ENCODE measurements around the gene ZNF785.
A peak's percentile ranks its signal among the peaks of the same experiment; 100 is the strongest.

Gene ZNF785

DNA sequence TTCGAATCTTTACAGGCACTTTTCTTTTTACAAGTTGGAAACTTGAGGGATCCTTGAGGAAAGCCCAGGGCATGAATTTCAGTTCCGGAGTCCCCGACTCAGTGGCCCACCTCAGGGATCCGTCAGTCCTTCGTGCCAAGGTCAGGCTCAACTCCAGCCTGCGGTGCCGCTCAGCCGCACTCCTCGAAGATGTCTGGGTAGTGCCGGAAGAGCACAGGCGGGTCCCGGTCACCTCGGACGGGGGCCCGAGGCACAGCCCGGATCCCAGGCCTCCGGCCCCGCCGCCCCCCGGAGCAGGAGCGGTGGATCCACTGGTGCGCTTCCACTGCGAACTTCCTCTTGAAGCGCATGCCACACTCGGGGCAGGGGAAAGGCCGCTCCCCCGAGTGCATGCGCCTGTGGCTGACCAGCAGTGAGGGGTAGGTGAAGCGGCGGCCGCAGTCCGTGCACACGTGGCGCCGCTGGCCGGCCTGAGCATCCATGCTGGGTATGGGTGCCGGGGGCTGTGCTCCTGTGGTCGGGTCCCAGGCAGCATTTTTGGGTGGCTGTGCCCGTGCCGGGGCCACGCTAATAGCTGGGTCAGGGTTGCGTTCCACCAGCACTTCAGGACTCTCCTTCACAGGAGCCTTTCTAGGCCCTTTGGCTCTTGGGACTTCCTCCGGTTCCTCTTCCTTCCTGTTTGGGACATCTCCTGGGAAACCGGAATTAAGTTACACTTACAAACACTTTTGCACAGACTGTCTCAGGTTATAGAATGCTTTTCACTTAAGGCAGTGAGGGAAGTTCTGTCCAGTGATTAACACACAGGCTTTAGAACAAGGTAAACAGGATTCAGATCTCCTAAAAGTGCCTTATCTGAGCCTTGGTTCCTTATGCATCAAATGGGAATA, 15.5 kb downstream of the ZNF785 start:
- DNase-seq (ENCODE audit: insufficient read length) = no peak
- TF ChIP-seq POLR2AphosphoS5 (IDR thresholded peaks at IDR 0.05; ENCODE audit: low read depth, low read length) (no peak), POLR2A (IDR thresholded peaks at IDR 0.05; ENCODE audit: low read depth, low read length) (no peak), TAF1 (IDR thresholded peaks at IDR 0.05; ENCODE audit: borderline replicate concordance, low read depth, low read length) (no peak)
- FAIRE-seq = no peak

DNA sequence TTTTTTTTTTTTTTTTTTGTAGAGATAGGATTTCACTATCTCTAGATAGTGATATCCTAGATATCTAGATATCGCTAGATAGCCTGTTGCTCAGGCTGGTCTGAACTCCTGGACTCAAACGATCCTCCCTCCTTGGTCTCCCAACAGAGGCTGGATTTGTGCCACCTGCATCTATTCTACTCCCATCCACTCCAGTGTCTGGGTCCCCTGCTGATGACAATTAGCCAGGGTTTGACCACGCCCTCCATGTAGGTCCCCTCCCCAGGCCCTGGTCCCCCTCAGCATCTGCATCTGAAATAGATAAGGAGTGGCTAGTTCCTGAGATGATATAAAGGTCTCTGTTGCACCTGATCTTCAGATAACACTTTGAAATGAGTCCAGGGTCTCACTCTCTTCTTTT, 16.2 kb downstream of the ZNF785 start:
- FAIRE-seq = no peak
- DNase-seq (ENCODE audit: insufficient read length) = no peak
- TF ChIP-seq POLR2AphosphoS5 (IDR thresholded peaks at IDR 0.05; ENCODE audit: low read depth, low read length) = no peak
- no peak for TF ChIP-seq TAF1 (IDR thresholded peaks at IDR 0.05; ENCODE audit: borderline replicate concordance, low read depth, low read length)
- no peak for TF ChIP-seq POLR2A (IDR thresholded peaks at IDR 0.05; ENCODE audit: low read depth, low read length)

DNA sequence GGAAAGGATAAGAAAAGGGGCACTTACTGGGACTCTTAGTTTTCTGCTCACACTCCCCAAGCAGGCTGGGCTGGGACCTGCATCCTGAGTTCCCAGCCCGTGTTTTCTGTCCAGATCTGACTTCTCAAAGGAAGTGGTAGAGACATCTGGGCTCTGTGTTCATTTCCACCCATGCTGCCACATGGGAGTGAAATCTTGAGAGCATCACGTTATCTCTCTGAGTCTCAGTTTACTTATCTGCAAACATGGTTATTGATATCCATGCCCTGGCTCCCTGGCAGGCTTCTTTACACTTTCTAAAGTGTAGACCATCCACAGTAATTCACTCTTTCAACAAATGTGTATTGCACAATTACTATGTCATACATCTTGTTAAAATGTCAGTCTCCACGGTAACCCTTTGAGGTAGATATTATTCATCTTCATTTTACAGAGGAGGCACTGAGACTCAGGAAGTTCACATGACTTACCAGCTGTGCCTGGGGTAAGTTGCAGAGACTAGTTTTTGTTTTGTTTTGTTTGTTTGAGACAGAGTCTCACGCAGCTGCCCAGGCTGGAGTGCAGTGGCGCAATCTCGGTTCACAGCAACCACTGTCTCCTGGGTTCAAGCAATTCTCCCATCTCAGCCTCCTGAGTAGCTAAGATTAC, 17.4 kb downstream of the ZNF785 start:
- FAIRE-seq = peak; percentile 82
- DNase-seq (ENCODE audit: insufficient read length) = peak; percentile 37
- TF ChIP-seq TAF1 (IDR thresholded peaks at IDR 0.05; ENCODE audit: borderline replicate concordance, low read depth, low read length) (no peak), POLR2A (IDR thresholded peaks at IDR 0.05; ENCODE audit: low read depth, low read length) (no peak), POLR2AphosphoS5 (IDR thresholded peaks at IDR 0.05; ENCODE audit: low read depth, low read length) (no peak)

DNA sequence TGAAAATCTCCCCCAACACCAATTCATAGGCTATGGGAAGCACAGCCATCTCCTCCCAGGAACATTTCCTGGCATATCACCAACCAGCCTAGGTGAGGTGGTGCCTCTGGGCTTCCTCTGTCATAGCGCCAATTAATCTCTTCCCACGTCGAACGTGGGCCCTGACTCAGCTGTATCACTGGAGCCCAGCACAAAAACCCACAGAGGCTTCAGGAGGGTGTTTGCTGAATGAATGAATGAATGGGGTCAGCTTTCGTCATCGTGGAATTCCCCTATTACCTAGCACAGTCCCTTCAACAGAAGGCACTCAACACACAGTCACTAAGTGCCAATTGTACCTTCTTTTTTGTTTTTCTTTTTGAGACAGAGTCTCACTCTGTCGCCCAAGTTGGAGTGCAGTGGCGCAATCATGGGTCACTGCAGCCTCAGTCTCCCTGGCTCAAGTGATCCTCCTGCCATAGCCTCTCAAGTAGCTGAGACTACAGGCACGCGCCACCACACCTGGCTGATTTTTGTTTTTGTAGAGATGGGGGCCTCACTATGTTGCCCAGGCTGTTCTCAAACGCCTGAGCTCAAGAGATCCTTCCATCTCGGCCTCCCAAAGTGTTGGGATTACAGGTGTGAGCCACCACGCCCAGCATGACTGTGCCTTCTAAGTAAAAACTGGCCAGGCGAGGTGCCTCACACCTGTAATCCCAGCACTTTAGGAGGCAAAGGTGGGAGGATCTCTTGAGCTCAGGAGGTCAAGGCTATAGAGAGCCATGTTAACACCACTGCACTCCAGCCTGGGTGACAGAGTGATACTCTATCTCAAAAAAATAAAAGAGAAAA, 18.1 kb downstream of the ZNF785 start:
- no peak for FAIRE-seq
- DNase-seq (ENCODE audit: insufficient read length) = no peak
- no peak for TF ChIP-seq TAF1 (IDR thresholded peaks at IDR 0.05; ENCODE audit: borderline replicate concordance, low read depth, low read length)
- TF ChIP-seq POLR2AphosphoS5 (IDR thresholded peaks at IDR 0.05; ENCODE audit: low read depth, low read length) = no peak
- no peak for TF ChIP-seq POLR2A (IDR thresholded peaks at IDR 0.05; ENCODE audit: low read depth, low read length)

DNA sequence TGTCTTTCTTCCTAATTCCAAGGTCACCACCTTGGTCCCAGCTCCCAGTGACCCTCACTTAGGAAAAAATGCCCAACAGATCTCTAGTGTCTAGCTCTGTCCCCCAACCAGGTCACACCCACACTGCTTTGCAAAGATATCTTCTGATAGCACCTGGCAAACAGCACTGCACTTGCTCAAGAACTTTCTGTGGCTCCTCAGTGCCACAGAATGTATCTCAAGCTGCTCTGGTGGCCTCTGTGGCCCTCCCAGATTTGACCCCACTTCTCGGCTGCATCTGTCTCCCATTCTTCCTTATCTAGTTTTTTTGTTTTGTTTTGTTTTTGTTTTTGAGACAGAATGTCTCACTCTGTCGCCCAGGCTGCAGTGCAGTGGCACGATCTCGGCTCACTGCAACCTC, 19.0 kb downstream of the ZNF785 start:
- FAIRE-seq = no peak
- DNase-seq (ENCODE audit: insufficient read length) = no peak
- TF ChIP-seq POLR2AphosphoS5 (IDR thresholded peaks at IDR 0.05; ENCODE audit: low read depth, low read length) (no peak), POLR2A (IDR thresholded peaks at IDR 0.05; ENCODE audit: low read depth, low read length) (no peak)

DNA sequence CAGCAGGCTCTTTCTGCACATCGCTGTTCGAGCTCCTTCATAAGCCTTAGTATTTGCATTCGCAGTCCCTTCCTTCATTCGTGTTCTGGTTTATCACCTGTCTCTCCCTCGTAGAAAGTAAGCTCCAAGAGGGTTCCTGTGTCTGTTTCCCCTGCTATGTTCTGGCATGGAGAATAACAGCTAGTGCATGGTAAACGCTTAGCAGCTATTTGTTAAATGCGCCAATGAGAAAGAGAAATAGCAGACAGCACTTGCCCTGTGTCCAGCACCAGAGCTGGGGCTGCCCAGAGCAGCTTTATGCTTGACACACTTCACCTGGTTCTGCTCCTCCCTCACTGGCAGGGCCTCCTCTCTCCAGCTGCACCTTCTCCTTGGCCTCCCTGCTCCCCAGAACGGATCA, 19.5 kb downstream of the ZNF785 start:
- DNase-seq (ENCODE audit: insufficient read length) = no peak
- TF ChIP-seq TAF1 (IDR thresholded peaks at IDR 0.05; ENCODE audit: borderline replicate concordance, low read depth, low read length) (no peak), POLR2A (IDR thresholded peaks at IDR 0.05; ENCODE audit: low read depth, low read length) (no peak), POLR2AphosphoS5 (IDR thresholded peaks at IDR 0.05; ENCODE audit: low read depth, low read length) (no peak)
- no peak for FAIRE-seq

DNA sequence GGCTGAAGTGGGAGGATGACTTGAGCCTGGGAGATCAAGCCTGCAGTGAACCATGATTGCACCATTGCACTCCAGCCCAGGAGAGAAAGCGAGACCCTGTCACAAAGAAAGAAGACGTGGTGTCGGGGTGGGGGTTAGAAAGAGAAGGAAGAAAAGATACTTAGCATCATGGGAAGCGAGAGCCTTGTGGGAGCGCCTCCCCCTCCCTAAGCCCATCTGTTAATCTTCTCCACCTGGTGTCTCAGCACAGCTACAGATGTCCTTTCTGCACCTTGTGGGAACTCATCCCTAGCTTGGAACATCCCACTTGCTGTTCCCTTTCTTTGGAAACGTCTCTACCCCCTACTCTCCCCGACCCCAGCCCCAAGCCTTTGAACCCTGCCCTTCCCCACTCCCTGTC, 20.0 kb downstream of the ZNF785 start:
- TF ChIP-seq POLR2A (IDR thresholded peaks at IDR 0.05; ENCODE audit: low read depth, low read length) = no peak
- TF ChIP-seq POLR2AphosphoS5 (IDR thresholded peaks at IDR 0.05; ENCODE audit: low read depth, low read length) = no peak
- FAIRE-seq = no peak

DNA sequence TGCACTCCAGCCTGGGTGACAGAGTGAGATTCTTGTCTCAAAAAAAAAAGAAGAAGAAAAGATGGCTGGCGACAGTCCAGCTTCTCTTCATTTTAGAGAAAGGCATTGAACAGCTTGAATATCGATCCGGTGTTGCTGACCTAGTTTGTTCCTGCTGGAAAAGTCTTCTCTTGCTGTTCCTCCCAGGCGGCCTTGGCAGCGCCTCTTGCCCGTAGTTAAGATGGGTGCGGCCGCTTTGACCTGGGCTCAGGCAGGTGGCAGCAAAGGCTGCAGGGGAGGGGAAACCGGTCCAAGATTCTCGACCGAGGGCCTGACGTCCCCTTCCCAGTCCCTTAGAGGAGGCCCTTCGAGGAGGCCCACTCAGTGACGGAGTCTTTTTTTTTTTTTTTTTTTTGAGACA, 23.5 kb downstream of the ZNF785 start:
- no peak for FAIRE-seq
- TF ChIP-seq POLR2A (IDR thresholded peaks at IDR 0.05; ENCODE audit: low read depth, low read length) = no peak
- TF ChIP-seq TAF1 (IDR thresholded peaks at IDR 0.05; ENCODE audit: borderline replicate concordance, low read depth, low read length) = no peak
- TF ChIP-seq POLR2AphosphoS5 (IDR thresholded peaks at IDR 0.05; ENCODE audit: low read depth, low read length) = no peak
- no peak for DNase-seq (ENCODE audit: insufficient read length)

More for the DNA sequence above, 20.0 kb downstream of the ZNF785 start:
- DNase-seq (ENCODE audit: insufficient read length) = no peak

DNA sequence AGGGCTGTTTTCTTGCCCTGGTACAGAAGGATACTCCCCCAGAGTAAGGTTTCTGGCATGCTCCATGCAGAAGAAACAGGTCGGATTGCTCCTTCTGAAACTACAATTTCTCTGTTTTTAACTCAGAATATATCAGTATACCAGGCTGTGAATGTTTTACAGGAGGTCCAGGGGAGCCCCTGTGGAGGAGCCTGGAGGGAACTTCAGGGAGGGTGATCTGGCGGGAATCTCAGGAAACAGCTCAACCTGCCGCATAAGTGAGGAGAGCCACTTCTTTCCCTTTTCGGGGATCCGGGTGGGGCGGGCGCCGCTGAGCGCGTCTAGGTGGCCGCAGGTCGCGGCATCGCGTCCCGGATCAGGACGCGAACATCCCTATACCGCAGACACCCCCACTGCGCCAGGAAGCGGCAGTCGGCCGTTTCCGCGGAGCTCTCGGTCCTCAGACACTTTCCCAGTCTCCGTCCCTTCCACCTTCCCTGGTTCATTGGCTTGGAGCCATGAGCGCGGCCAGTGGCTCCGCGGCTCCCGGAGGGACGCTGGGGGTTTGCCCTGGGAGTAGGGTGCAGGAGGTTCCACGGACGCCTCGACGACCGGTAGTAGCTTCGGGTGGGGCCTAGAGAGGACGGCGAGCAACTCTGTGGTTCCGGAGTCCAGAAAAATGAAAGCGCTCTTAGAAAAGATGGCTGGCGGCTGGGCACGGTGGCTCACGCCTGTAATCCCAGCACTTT, 24.2 kb downstream of the ZNF785 start:
- peak; percentile 62; the same call in 1 of the 2 replicates for TF ChIP-seq POLR2A (IDR thresholded peaks at IDR 0.05; ENCODE audit: low read depth, low read length)
- no peak for TF ChIP-seq TAF1 (IDR thresholded peaks at IDR 0.05; ENCODE audit: borderline replicate concordance, low read depth, low read length)
- TF ChIP-seq POLR2AphosphoS5 (IDR thresholded peaks at IDR 0.05; ENCODE audit: low read depth, low read length) = no peak
- DNase-seq (ENCODE audit: insufficient read length) (peak; percentile 47), FAIRE-seq (no peak)

DNA sequence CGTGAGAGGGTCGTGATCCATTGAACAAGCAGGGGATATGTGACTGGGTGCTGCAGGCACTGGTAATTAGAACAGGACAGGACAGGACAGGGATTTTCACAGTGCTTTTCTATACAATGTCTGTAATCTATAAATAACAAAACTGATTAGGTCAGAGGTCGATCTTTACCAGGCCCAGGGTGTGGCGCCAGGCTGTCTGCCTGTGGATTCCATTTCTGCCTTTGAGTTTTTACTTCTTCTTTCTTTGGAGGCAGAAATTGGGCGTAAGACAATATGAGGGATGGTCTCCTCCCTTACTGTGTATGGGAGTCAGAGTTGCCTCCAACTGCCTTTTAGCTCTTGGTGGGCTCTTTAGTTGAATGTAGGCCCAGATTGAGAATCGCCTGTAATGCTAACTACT, 25.8 kb downstream of the ZNF785 start:
- FAIRE-seq (no peak), DNase-seq (ENCODE audit: insufficient read length) (no peak)
- TF ChIP-seq TAF1 (IDR thresholded peaks at IDR 0.05; ENCODE audit: borderline replicate concordance, low read depth, low read length) (no peak), POLR2AphosphoS5 (IDR thresholded peaks at IDR 0.05; ENCODE audit: low read depth, low read length) (no peak), POLR2A (IDR thresholded peaks at IDR 0.05; ENCODE audit: low read depth, low read length) (no peak)

Data from GM12892 (cell line).